DOHH2 (cell line): ENCODE results near the gene CARD11.

Experiments used
- H3F3A ChIP-seq: fragments of 200-600 bp; sonication (generic), shearing (Covaris generic); 2 replicates; pipeline ENCODE4 v1.6.0; 2016; ENCODE audit warnings: antibody characterized with exemption, mild to moderate bottlenecking; ENCODE audit not compliant: control insufficient read depth, insufficient read depth
- H3K27ac ChIP-seq: fragments of 200-600 bp; sonication (generic); 2 replicates; pipeline ENCODE4 v1.5.1; 2014; ENCODE audit warnings: low read depth, mild to moderate bottlenecking, low read length, moderate library complexity
- H3K27me3 ChIP-seq: fragments of 200-600 bp; sonication (generic); 2 replicates; pipeline ENCODE4 v1.6.1; 2014; ENCODE audit warnings: mild to moderate bottlenecking, low read length, mixed read lengths; ENCODE audit not compliant: control insufficient read depth
- H3K36me3 ChIP-seq: fragments of 200-600 bp; sonication (generic); 2 replicates; pipeline ENCODE4 v1.6.1; 2014; ENCODE audit warnings: mild to moderate bottlenecking, low read length, moderate library complexity, mixed read lengths; ENCODE audit not compliant: control insufficient read depth
- H3K4me1 ChIP-seq: fragments of 200-600 bp; sonication (generic); 2 replicates; pipeline ENCODE4 v1.6.1; 2014; ENCODE audit warnings: mild to moderate bottlenecking, low read length, mixed read lengths; ENCODE audit not compliant: control insufficient read depth
- H3K4me2 ChIP-seq: fragments of 200-600 bp; sonication (generic); 2 replicates; pipeline ENCODE4 v1.6.0; 2014; ENCODE audit warnings: mild to moderate bottlenecking, low read length, moderate library complexity
- H3K4me3 ChIP-seq: fragments of 200-600 bp; sonication (generic); 2 replicates; pipeline ENCODE4 v1.5.1; 2014; ENCODE audit warnings: mild to moderate bottlenecking, low read length, mixed read lengths
- H3K79me2 ChIP-seq: fragments of 200-600 bp; sonication (generic); 2 replicates; pipeline ENCODE4 v1.6.1; 2014; ENCODE audit warnings: mild to moderate bottlenecking, low read length, mixed read lengths; ENCODE audit not compliant: control insufficient read depth
- H3K9me2 ChIP-seq: fragments of 200-600 bp; sonication (generic); replicated peaks from 2 replicates; pipeline ENCODE4 v1.6.1; 2014; ENCODE audit warnings: mild to moderate bottlenecking, low read length, mixed read lengths; ENCODE audit not compliant: control insufficient read depth
- H3K9me3 ChIP-seq: fragments of 200-600 bp; sonication (generic); 2 replicates; pipeline ENCODE4 v1.6.1; 2014; ENCODE audit warnings: antibody characterized with exemption, low read length, mixed read lengths; ENCODE audit not compliant: control insufficient read depth, insufficient read depth
- H4K20me1 ChIP-seq: fragments of 200-600 bp; sonication (generic); 2 replicates; pipeline ENCODE4 v1.6.0; 2014; ENCODE audit warnings: low read depth, mild to moderate bottlenecking, antibody characterized with exemption, low read length, moderate library complexity; ENCODE audit not compliant: control insufficient read depth, insufficient read depth
- EZH2phosphoT487 ChIP-seq: fragments of 200-600 bp; sonication (generic); IDR thresholded peaks from 2 replicates; pipeline ENCODE4 v1.6.1; 2017; ENCODE audit warnings: borderline replicate concordance, mild to moderate bottlenecking, antibody characterized with exemption, low read length, moderate library complexity, mixed read lengths
- TF ChIP-seq, protein P1 (sequence below): fragments of 200-600 bp; sonication (generic); IDR thresholded peaks from one replicate; pipeline ENCODE4 v1.5.1; 2014; ENCODE audit warnings: antibody characterized with exemption, mild to moderate bottlenecking, low read depth, low read length; ENCODE audit not compliant: poor library complexity, severe bottlenecking

CARD11 gene

DNA sequence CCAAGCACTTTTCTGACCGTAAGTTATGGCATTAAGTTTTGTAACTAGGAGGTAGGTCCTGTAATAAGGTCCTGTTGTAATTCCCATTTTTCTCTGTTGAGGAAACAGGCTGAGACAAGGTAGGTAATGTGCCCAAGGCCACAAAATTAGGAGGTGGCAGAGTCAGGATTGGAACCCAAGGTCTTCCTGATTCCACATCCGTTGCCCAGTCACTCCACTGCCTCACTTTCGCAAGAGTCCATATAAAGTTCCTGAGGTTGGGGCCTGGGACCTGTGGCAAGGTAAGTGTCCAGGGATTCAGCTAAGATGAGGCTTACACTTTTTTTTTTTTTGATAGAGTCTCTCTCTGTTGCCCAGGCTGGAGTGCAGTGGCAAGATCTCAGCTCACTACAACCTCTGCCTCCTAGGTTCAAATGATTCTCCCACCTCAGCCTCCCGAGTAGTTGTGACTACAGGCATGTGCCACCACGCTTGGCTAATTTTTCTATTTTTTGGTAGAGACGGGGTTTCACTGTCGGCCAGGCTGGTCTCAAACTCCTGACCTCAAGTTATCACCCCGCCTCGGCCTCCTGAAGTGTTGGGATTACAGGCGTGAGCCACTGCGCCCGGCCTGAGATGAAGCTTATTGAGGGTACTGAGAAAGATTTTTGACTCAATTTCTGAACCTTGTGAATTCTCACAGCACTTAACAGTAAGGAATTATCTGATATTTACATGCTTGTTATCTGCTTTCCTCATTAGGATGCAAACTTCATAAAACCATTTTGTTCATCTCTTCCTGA, 179.3 kb downstream of the CARD11 start:
- Histone ChIP-seq H3K4me2 (peak overlapping the region; percentile 62), H3K9me3 (no peaks in the 10 kb centered on the region), H3K9me2 (no peaks in the 10 kb centered on the region), H3F3A (no peaks in the 10 kb centered on the region), H3K27ac (no peak overlapping the region), H3K4me3 (peak overlapping the region; percentile 46), H4K20me1 (no peaks in the 10 kb centered on the region), H3K27me3 (no peaks in the 10 kb centered on the region), H3K4me1 (peaks cover 20% of the 10 kb centered on the region), H3K36me3 (no peaks in the 10 kb centered on the region), H3K79me2 (no peaks in the 10 kb centered on the region)
- TF ChIP-seq EZH2phosphoT487, result no peak
- TF ChIP-seq, protein P1, sequence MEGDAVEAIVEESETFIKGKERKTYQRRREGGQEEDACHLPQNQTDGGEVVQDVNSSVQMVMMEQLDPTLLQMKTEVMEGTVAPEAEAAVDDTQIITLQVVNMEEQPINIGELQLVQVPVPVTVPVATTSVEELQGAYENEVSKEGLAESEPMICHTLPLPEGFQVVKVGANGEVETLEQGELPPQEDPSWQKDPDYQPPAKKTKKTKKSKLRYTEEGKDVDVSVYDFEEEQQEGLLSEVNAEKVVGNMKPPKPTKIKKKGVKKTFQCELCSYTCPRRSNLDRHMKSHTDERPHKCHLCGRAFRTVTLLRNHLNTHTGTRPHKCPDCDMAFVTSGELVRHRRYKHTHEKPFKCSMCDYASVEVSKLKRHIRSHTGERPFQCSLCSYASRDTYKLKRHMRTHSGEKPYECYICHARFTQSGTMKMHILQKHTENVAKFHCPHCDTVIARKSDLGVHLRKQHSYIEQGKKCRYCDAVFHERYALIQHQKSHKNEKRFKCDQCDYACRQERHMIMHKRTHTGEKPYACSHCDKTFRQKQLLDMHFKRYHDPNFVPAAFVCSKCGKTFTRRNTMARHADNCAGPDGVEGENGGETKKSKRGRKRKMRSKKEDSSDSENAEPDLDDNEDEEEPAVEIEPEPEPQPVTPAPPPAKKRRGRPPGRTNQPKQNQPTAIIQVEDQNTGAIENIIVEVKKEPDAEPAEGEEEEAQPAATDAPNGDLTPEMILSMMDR, result no peak

DNA sequence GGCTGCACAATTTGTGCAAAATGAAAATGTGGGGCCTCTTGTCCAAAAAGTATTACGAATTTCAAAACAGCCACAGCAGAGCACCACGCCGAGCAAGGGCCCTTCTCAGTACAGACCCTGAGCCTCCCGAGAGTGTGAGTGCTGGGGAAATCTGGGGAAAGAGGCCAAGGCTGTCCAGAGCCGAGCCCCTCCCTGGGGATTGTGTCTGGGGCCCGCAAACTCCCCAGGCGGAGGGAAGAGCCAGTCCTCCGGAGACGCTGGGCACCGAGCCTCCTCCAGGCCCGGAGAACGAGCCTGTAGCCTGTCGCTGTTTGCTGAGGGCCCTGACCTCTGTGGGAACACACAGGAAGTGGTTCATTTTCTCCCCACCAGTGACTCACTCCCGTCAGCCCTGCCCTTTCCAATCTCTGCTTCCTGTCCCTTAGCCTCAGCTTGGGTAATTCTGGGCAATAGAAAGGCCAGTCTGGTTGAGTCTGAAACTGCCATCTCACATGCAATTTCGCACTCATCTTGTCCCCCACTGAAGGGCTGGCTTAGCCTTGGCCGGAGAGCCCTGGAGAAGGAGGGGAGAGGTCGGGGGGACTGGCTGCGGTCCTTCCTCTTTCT, 180.1 kb downstream of the CARD11 start:
- TF ChIP-seq EZH2phosphoT487, result no peak
- TF ChIP-seq, protein P1, result no peak
- no peaks in the 10 kb centered on the region for H3K9me2 ChIP-seq
- H3K4me3 ChIP-seq, result peak overlapping the region; percentile 46
- H3K4me2 ChIP-seq, result peak overlapping the region; percentile 62
- H4K20me1 ChIP-seq, result no peaks in the 10 kb centered on the region
- H3K4me1 ChIP-seq, result peaks cover 20% of the 10 kb centered on the region
- H3K9me3 ChIP-seq, result no peaks in the 10 kb centered on the region
- 0 out of 2 replicates have a peak overlapping the region, but pooled peaks have one; percentile 3 for H3K27ac ChIP-seq
- no peaks in the 10 kb centered on the region for H3F3A ChIP-seq
- no peaks in the 10 kb centered on the region for H3K79me2 ChIP-seq
- H3K27me3 ChIP-seq, result no peaks in the 10 kb centered on the region
- H3K36me3 ChIP-seq, result no peaks in the 10 kb centered on the region

- H3K27me3 ChIP-seq, result no peaks in the 10 kb centered on the region
- H3K27ac ChIP-seq, result no peak overlapping the region
Observed at GRCh38 chr7:2862831-2863361, 180.8 kb downstream of the CARD11 start.

More at GRCh38 chr7:2862831-2863361, 180.8 kb downstream of the CARD11 start:
- H3K9me2 ChIP-seq, result no peaks in the 10 kb centered on the region
- no peaks in the 10 kb centered on the region for H3K36me3 ChIP-seq
- H3F3A ChIP-seq, result no peaks in the 10 kb centered on the region
- no peak for TF ChIP-seq EZH2phosphoT487
- TF ChIP-seq, protein P1, result no peak
- no peaks in the 10 kb centered on the region for H3K9me3 ChIP-seq
- H3K4me3 ChIP-seq, result no peak overlapping the region
- H3K79me2 ChIP-seq, result no peaks in the 10 kb centered on the region
- H3K4me2 ChIP-seq, result peak overlapping the region; percentile 62
- peaks cover 20% of the 10 kb centered on the region for H3K4me1 ChIP-seq
- H4K20me1 ChIP-seq, result no peaks in the 10 kb centered on the region
